Body of pancreas (tissue), 4 donors: ENCODE measurements around the gene RPS6KB2.

ENCODE experiments used
- CTCF ChIP-seq, 7 experiments: fragments of 450-650 bp in 4 of 7; fragments of 200-600 bp in 3 of 7; sonication (generic) in 3 of 7; IDR thresholded peaks; one replicate each; pipeline ENCODE4 v1.5.1; 2016 to 2019; ENCODE audit warnings: antibody characterized with exemption in 7 of 7
- POLR2A ChIP-seq, 3 donors: fragments of 450-650 bp; IDR thresholded peaks; one replicate each; pipeline ENCODE4 v1.6.1; 2016; ENCODE audit warnings: antibody characterized with exemption in 3 of 3, mild to moderate bottlenecking in 2 of 3

GRCh38 chr11:67410984-67411784, 17.1 kb upstream of the RPS6KB2 start:
- no peak for TF ChIP-seq CTCF (IDR thresholded peaks at IDR 0.05)
- TF ChIP-seq POLR2A (IDR thresholded peaks at IDR 0.05) = no peak
